ENCODE results near the gene EBF3. TPM values are rescaled to one million over a fixed set of nuclear protein-coding genes. Genes with fewer than 3 reads are reported as not detected.

EBF3 gene
- total and polyA plus RNA-seq, 4 experiments from 2014 or later: not detected

- Histone ChIP-seq H3K27ac (ENCODE audit: low read depth, low read length) (no peak overlapping the region), H3K9me3 (ENCODE audit: control insufficient read depth in 1 of 2, low read length in 2 of 2) (no peaks in the 10 kb centered on the region), H3K27me3 (ENCODE audit: insufficient read depth, low read length) (no peaks in the 10 kb centered on the region), H3K36me3 (ENCODE audit: insufficient read depth, low read length) (no peaks in the 10 kb centered on the region), H3K4me3 (ENCODE audit: low read length in 2 of 2) (no peak overlapping the region), H3K4me1 (ENCODE audit: insufficient read depth, low read length) (no peaks in the 10 kb centered on the region)
- Mint-ChIP-seq H3K27me3 (no peaks in the 10 kb centered on the region), H3K4me3 (no peak overlapping the region), H3K9me3 (peaks cover 0 to 4% (median 0%) of the 10 kb centered on the region in 8 donors), H3K4me1 (no peaks in the 10 kb centered on the region), H3K36me3 (no peaks in the 10 kb centered on the region), H3K27ac (no peak overlapping the region)
- ChIA-PET POLR2A (ENCODE audit: partially characterized antibody) (no interaction called here), CTCF (ENCODE audit: partially characterized antibody) (no interaction called here)
- no peak for DNase-seq
- intact Hi-C loops (cut with micrococcal nuclease): no loop called here
Observed at GRCh38 chr10:129838794-129839193, 125.3 kb downstream of the EBF3 start.

DNA sequence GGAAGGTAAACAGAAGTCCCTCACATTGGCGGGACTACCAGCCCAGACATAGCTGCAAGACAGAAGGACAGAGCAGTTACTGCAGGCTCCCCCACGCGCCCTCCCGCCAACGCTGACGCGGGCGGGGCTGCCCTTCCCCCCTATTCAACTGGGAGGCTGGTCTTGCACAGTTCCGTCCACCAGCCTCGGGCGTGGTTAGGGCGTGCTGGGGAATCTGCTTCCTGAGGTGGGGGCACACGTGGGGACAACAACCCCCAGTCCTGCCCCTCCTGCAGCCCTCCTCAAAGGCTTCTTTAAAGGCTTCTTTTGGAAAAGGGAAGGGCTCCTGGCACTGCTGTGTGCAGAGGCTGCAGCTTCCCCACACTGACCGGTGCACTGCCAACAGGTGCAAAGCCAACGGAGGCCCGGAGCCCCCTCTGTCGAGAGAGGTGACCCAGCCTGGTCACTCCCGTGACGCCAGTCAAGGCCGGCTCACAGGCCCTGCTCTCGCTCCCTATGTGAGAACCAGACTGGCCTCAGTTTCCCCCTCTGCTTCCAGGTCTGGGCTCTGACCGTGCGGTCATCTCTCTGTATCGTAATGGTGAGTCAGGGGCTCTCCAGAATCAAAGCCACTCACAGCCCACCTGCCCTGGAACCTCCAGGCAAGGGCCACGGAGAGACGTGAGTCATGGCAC, 126.0 kb downstream of the EBF3 start:
- no peak for DNase-seq
- H3K36me3 ChIP-seq (ENCODE audit: insufficient read depth, low read length): no peaks in the 10 kb centered on the region
- Mint-ChIP-seq H3K27me3 (no peaks in the 10 kb centered on the region), H3K27ac (no peak overlapping the region), H3K36me3 (no peaks in the 10 kb centered on the region), H3K4me1 (no peaks in the 10 kb centered on the region), H3K9me3 (peaks cover 0 to 4% (median 0%) of the 10 kb centered on the region in 8 donors), H3K4me3 (no peak overlapping the region)
- ChIA-PET POLR2A (ENCODE audit: partially characterized antibody) (no interaction called here), CTCF (ENCODE audit: partially characterized antibody) (no interaction called here)
- H3K27ac ChIP-seq (ENCODE audit: low read depth, low read length): no peak overlapping the region
- H3K4me1 ChIP-seq (ENCODE audit: insufficient read depth, low read length): no peaks in the 10 kb centered on the region
- intact Hi-C loops (cut with micrococcal nuclease): no loop called here
- no peak overlapping the region for H3K4me3 ChIP-seq (ENCODE audit: low read length in 2 of 2)
- no peaks in the 10 kb centered on the region for H3K9me3 ChIP-seq (ENCODE audit: control insufficient read depth in 1 of 2, low read length in 2 of 2)
- no peaks in the 10 kb centered on the region for H3K27me3 ChIP-seq (ENCODE audit: insufficient read depth, low read length)

DNA sequence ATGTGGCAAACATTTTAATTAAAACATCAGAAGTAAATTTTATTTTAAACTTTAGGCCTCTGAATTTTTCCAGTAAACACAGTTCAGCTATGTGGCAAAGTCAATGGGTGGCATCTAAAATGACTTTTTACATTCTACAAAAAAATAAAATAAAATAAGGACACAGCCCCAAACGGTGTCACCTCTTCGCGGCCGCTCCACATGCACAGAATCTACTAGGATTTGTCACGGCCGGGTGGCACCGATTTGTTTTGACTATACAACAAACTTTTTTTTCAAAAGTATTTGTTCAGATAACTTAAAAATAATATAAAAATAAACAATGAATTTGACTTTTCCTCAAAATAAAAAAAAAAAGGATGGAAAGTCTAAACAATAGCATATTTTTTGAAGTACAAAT, 127.8 kb downstream of the EBF3 start:
- intact Hi-C loops (cut with micrococcal nuclease): no loop called here
- POLR2A ChIA-PET (ENCODE audit: partially characterized antibody): no interaction called here

GRCh38 chr10:129833994-129834739, 129.9 kb downstream of the EBF3 start:
- POLR2A ChIA-PET (ENCODE audit: partially characterized antibody): no interaction called here
- H3K9me3 Mint-ChIP-seq: peaks cover 0 to 4% (median 0%) of the 10 kb centered on the region in 8 donors
- H3K27ac Mint-ChIP-seq: no peak overlapping the region
- Histone ChIP-seq H3K9me3 (ENCODE audit: control insufficient read depth in 1 of 2, low read length in 2 of 2) (no peaks in the 10 kb centered on the region), H3K36me3 (ENCODE audit: insufficient read depth, low read length) (no peaks in the 10 kb centered on the region), H3K27me3 (ENCODE audit: insufficient read depth, low read length) (no peaks in the 10 kb centered on the region), H3K4me3 (ENCODE audit: low read length in 2 of 2) (no peak overlapping the region), H3K4me1 (ENCODE audit: insufficient read depth, low read length) (no peaks in the 10 kb centered on the region), H3K27ac (ENCODE audit: low read depth, low read length) (no peak overlapping the region)
- H3K27me3 Mint-ChIP-seq: no peaks in the 10 kb centered on the region
- H3K4me3 Mint-ChIP-seq: no peak overlapping the region
- intact Hi-C loops (cut with micrococcal nuclease): no loop called here
- CTCF ChIA-PET (ENCODE audit: partially characterized antibody): no interaction called here
- DNase-seq: no peak
- H3K36me3 Mint-ChIP-seq: no peaks in the 10 kb centered on the region
- no peaks in the 10 kb centered on the region for H3K4me1 Mint-ChIP-seq

More for the DNA sequence above, 127.8 kb downstream of the EBF3 start:
- Histone ChIP-seq H3K27me3 (ENCODE audit: insufficient read depth, low read length) (no peaks in the 10 kb centered on the region), H3K4me3 (ENCODE audit: low read length in 2 of 2) (no peak overlapping the region), H3K27ac (ENCODE audit: low read depth, low read length) (no peak overlapping the region), H3K9me3 (ENCODE audit: control insufficient read depth in 1 of 2, low read length in 2 of 2) (no peaks in the 10 kb centered on the region), H3K36me3 (ENCODE audit: insufficient read depth, low read length) (no peaks in the 10 kb centered on the region), H3K4me1 (ENCODE audit: insufficient read depth, low read length) (no peaks in the 10 kb centered on the region)
- H3K36me3 Mint-ChIP-seq: no peaks in the 10 kb centered on the region
- no peak overlapping the region for H3K4me3 Mint-ChIP-seq
- no peaks in the 10 kb centered on the region for H3K4me1 Mint-ChIP-seq
- no peaks in the 10 kb centered on the region for H3K27me3 Mint-ChIP-seq
- peaks cover 0 to 4% (median 0%) of the 10 kb centered on the region in 8 donors for H3K9me3 Mint-ChIP-seq
- CTCF ChIA-PET (ENCODE audit: partially characterized antibody): no interaction called here
- no peak overlapping the region for H3K27ac Mint-ChIP-seq
- DNase-seq: no peak

GRCh38 chr10:129833468-129833950, 130.6 kb downstream of the EBF3 start:
- ChIA-PET CTCF (ENCODE audit: partially characterized antibody) (no interaction called here), POLR2A (ENCODE audit: partially characterized antibody) (no interaction called here)
- H3K9me3 ChIP-seq (ENCODE audit: control insufficient read depth in 1 of 2, low read length in 2 of 2): no peaks in the 10 kb centered on the region
- no peak for DNase-seq
- Mint-ChIP-seq H3K9me3 (peaks cover 0 to 4% (median 0%) of the 10 kb centered on the region in 8 donors), H3K4me1 (no peaks in the 10 kb centered on the region), H3K36me3 (no peaks in the 10 kb centered on the region), H3K4me3 (no peak overlapping the region), H3K27ac (no peak overlapping the region), H3K27me3 (peaks cover 0 to 2% of the 10 kb centered on the region in 2 donors)
- intact Hi-C loops (cut with micrococcal nuclease): no loop called here
- H3K4me3 ChIP-seq (ENCODE audit: low read length in 2 of 2): no peak overlapping the region
- no peaks in the 10 kb centered on the region for H3K4me1 ChIP-seq (ENCODE audit: insufficient read depth, low read length)
- H3K36me3 ChIP-seq (ENCODE audit: insufficient read depth, low read length): no peaks in the 10 kb centered on the region
- no peaks in the 10 kb centered on the region for H3K27me3 ChIP-seq (ENCODE audit: insufficient read depth, low read length)
- H3K27ac ChIP-seq (ENCODE audit: low read depth, low read length): no peak overlapping the region

GRCh38 chr10:129832573-129833467, 131.3 kb downstream of the EBF3 start:
- intact Hi-C loops (cut with micrococcal nuclease): no loop called here
- Mint-ChIP-seq H3K4me3 (no peak overlapping the region), H3K27me3 (peaks cover 0 to 2% of the 10 kb centered on the region in 2 donors), H3K9me3 (peaks cover 0 to 4% (median 0%) of the 10 kb centered on the region in 8 donors), H3K4me1 (no peaks in the 10 kb centered on the region), H3K36me3 (no peaks in the 10 kb centered on the region), H3K27ac (no peak overlapping the region)
- no peaks in the 10 kb centered on the region for H3K27me3 ChIP-seq (ENCODE audit: insufficient read depth, low read length)
- no peak overlapping the region for H3K27ac ChIP-seq (ENCODE audit: low read depth, low read length)
- no peak for DNase-seq
- H3K36me3 ChIP-seq (ENCODE audit: insufficient read depth, low read length): no peaks in the 10 kb centered on the region
- H3K4me1 ChIP-seq (ENCODE audit: insufficient read depth, low read length): no peaks in the 10 kb centered on the region
- ChIA-PET CTCF (ENCODE audit: partially characterized antibody) (no interaction called here), POLR2A (ENCODE audit: partially characterized antibody) (no interaction called here)
- no peak overlapping the region for H3K4me3 ChIP-seq (ENCODE audit: low read length in 2 of 2)
- no peaks in the 10 kb centered on the region for H3K9me3 ChIP-seq (ENCODE audit: control insufficient read depth in 1 of 2, low read length in 2 of 2)

DNA sequence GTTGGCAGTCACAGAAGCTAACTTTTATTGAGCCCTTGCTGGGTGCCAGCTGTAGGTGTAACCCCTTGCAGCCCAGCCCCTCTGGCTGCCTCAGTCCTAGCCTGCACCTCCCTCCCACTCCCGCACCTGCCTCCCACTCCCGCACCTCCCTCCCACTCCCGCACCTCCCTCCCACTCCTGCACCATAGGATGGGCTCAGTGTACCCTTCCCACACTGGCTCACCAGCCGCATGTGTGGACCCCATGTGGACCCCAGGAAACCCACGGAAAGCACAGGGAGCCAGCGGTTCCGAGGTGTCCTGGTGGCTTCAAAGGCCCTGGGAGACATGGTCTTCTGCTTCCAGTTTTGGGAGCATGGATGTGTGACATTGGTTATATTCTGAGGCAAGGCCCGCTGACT, 132.9 kb downstream of the EBF3 start:
- no peak for DNase-seq
- peaks cover 0 to 4% of the 10 kb centered on the region in 2 donors for H3K27me3 Mint-ChIP-seq
- H3K36me3 Mint-ChIP-seq: no peaks in the 10 kb centered on the region
- H3K27ac Mint-ChIP-seq: no peak overlapping the region
- Histone ChIP-seq H3K9me3 (ENCODE audit: control insufficient read depth in 1 of 2, low read length in 2 of 2) (no peaks in the 10 kb centered on the region), H3K36me3 (ENCODE audit: insufficient read depth, low read length) (no peaks in the 10 kb centered on the region), H3K4me1 (ENCODE audit: insufficient read depth, low read length) (no peaks in the 10 kb centered on the region), H3K4me3 (ENCODE audit: low read length in 2 of 2) (no peak overlapping the region), H3K27me3 (ENCODE audit: insufficient read depth, low read length) (no peaks in the 10 kb centered on the region), H3K27ac (ENCODE audit: low read depth, low read length) (no peak overlapping the region)
- peaks cover 0 to 3% (median 0%) of the 10 kb centered on the region in 8 donors for H3K9me3 Mint-ChIP-seq
- ChIA-PET CTCF (ENCODE audit: partially characterized antibody) (no interaction called here), POLR2A (ENCODE audit: partially characterized antibody) (no interaction called here)
- intact Hi-C loops (cut with micrococcal nuclease): no loop called here
- H3K4me3 Mint-ChIP-seq: peak overlapping the region in 1 of 8 donors; percentile 42
- H3K4me1 Mint-ChIP-seq: no peaks in the 10 kb centered on the region
